Heart left ventricle (tissue), 16 donors: ENCODE measurements around the gene MB21D2. TPM values are rescaled to one million over a fixed set of nuclear protein-coding genes. Genes with fewer than 3 reads are reported as not detected.

Source experiments
- ATAC-seq, 4 donors: fragments of 200-7000 bp; cut with Tn5 transposase; one replicate each; pipeline ENCODE4 v1.9.1; 2020 to 2022; ENCODE audit warnings: moderate library complexity in 4 of 4, mild to moderate bottlenecking in 3 of 4, moderate number of reproducible peaks in 1 of 4
- DNase-seq, 5 donors: peaks; one replicate each; pipeline ENCODE4 v3.0.0-alpha.2; 2020
- H3K27ac ChIP-seq, 12 donors: fragments of 200-600 bp; sonication (generic) in 4 of 12; one replicate each; pipeline versions ENCODE4 v1.5.0 to v1.8.0; 2016 to 2022; ENCODE audit warnings: mild to moderate bottlenecking in 2 of 12
- H3K27me3 ChIP-seq, 9 donors: fragments of 200-600 bp; sonication (generic) in 2 of 9; one replicate each; pipeline versions ENCODE4 v1.5.1 to v1.8.0; 2016 to 2022; ENCODE audit warnings: mild to moderate bottlenecking in 3 of 9
- H3K36me3 ChIP-seq, 9 donors: fragments of 200-600 bp; sonication (generic) in 2 of 9; one replicate each; pipeline versions ENCODE4 v1.5.0 to v1.8.0; 2018 to 2022; ENCODE audit warnings: mild to moderate bottlenecking in 2 of 9
- H3K4me1 ChIP-seq, 12 donors: fragments of 200-600 bp; sonication (generic) in 4 of 12; one replicate each; pipeline versions ENCODE4 v1.5.0 to v1.8.0; 2016 to 2022; ENCODE audit warnings: mild to moderate bottlenecking in 3 of 12
- H3K4me3 ChIP-seq, 12 donors: fragments of 200-600 bp; sonication (generic) in 4 of 12; one replicate each; pipeline versions ENCODE4 v1.5.0 to v1.8.0; 2017 to 2022; ENCODE audit warnings: mild to moderate bottlenecking in 9 of 12, moderate library complexity in 4 of 12
- H3K9me3 ChIP-seq, 12 donors: fragments of 200-600 bp; sonication (generic) in 4 of 12; one replicate each; pipeline versions ENCODE4 v1.5.0 to v1.8.0; 2016 to 2022; ENCODE audit warnings: mild to moderate bottlenecking in 1 of 12
- CTCF ChIP-seq, 12 donors: fragments of 200-600 bp; sonication (generic) in 4 of 12; IDR thresholded peaks; one replicate each; pipeline versions ENCODE4 v1.5.0 to v1.8.0; 2018 to 2022; ENCODE audit warnings: antibody characterized with exemption in 12 of 12, mild to moderate bottlenecking in 5 of 12
- POLR2A ChIP-seq, 2 donors: fragments of 450-650 bp; IDR thresholded peaks; one replicate each; pipeline ENCODE4 v1.6.1; 2017; ENCODE audit warnings: antibody characterized with exemption in 2 of 2, mild to moderate bottlenecking in 2 of 2, moderate library complexity in 2 of 2
- WGBS, 4 donors: extraction: QIAGEN DNeasy Blood & Tissue Kit in 2 of 4; methylation state at CpG; one replicate each; pipeline versions ENCODE4 v1.1.5 to v1.1.7; 2013 to 2018; 5-methylcytosine and 5-hydroxymethylcytosine counted together
- intact Hi-C, 10 donors: fragments of 100-400 bp; cut with DNase I; formaldehyde crosslinking; loops; one replicate each; pipeline versions ENCODE4 v1.11.1 to v1.14.2; 2022
- polyA plus RNA-seq, 2 donors: library from polyadenylated mRNA; stranded (reverse); fragments of 200-250 nt; gene quantifications; one replicate each; pipeline ENCODE4 v1.2.3, GENCODE V29; 2013
- total RNA-seq, 9 donors: library from RNA; depleted of rRNA in 2 of 9; stranded (reverse); fragments of >200 nt in 2 of 9; fragmentation: NEBNext Ultra II Directional in 3 of 9; extraction: Animal tissue kit (Norgen Biotek cat#: 25700) in 3 of 9; gene quantifications; one replicate each; pipeline versions ENCODE4 v1.1.0 to v1.2.4, GENCODE V29; 2016 to 2023
- donor health status: ischemic (EF 13 %, LVEDD 7.1; RV severe dilation, severe dysfunction).
- donor health status: healthy with polysubstance abuse.
- donor health status: DM: no; HTN: yes; CAD: no.
- donor health status: DM: no; HTN: no; CAD: no.
- donor health status: ischemic (EF 25% LVEDD 6.9; RV normal size, moderate dysfunction).
- donor health status: ischemic (EF 25% LVEDD 5.7; RV mildly dilated, moderate dysfunction).
- donor health status: healthy.
- donor health status: DM: yes; HTN: yes; CAD: no.
- donor health status: ischemic (EF 35%, LVEDD 5.7; RV mildly dilated, moderate dysfunction).
- donor health status: nonischemic (EF 11% LVEDD 7.7; RV severe dilation, severe dysfunction).
- donor health status: DM: yes; HTN: yes; CAD: no.
- donor health status: PGD.
- donor health status: ischemic (EF 29% LVEDD 5.4; RV normal size, mild dysfunction).
- donor health status: nonischemic (EF 23%, LVEDD 6.1; RV moderate dilation, normal function).

Gene MB21D2
- total and polyA plus RNA-seq, 11 donors = 0.91 to 5.0 (median 3.1) TPM

- intact Hi-C loops = loop anchor here in 9 of 10 donors (5.0 to 10.0 kb wide), 8 partner anchors 83 to 659 kb away; no protein-coding TSS in a partner anchor
- no peaks in the 10 kb centered on the region for H3K36me3 ChIP-seq
- H3K4me1 ChIP-seq = peaks cover 0 to 36% (median 17%) of the 10 kb centered on the region in 12 donors
- H3K4me3 ChIP-seq = peak overlapping the region in 7 of 12 donors; percentile 65 to 95 (median 78)
- 33 to 56% (median 45%) methylated on average over 3 of the region's 3 CpGs for WGBS, 4 donors
- no peaks in the 10 kb centered on the region for H3K9me3 ChIP-seq
- ATAC-seq (no peak), DNase-seq (peak in 1 of 5 donors; percentile 19)
- no peak overlapping the region for H3K27ac ChIP-seq
- TF ChIP-seq POLR2A (IDR thresholded peaks at IDR 0.05) (no peak), CTCF (IDR thresholded peaks at IDR 0.05) (peak in 6 of 12 donors; percentile 15 to 40 (median 21))
- H3K27me3 ChIP-seq = peaks cover 0 to 7% (median 0%) of the 10 kb centered on the region in 9 donors
Observed at GRCh38 chr3:192915304-192915703, 2.4 kb downstream of the MB21D2 start.

GRCh38 chr3:192914848-192915247 is 2.8 kb downstream of the MB21D2 start:
- Histone ChIP-seq H3K36me3 (no peaks in the 10 kb centered on the region), H3K27ac (no peak overlapping the region), H3K9me3 (no peaks in the 10 kb centered on the region), H3K4me3 (no peak overlapping the region), H3K4me1 (peaks cover 0 to 36% (median 17%) of the 10 kb centered on the region in 12 donors), H3K27me3 (peaks cover 0 to 7% (median 0%) of the 10 kb centered on the region in 9 donors)
- WGBS, 4 donors = 43 to 62% (median 55%) methylated on average over 2 of the region's 2 CpGs
- no peak for ATAC-seq
- no peak for DNase-seq
- no peak for TF ChIP-seq POLR2A (IDR thresholded peaks at IDR 0.05)
- TF ChIP-seq CTCF (IDR thresholded peaks at IDR 0.05) = no peak
- intact Hi-C loops = loop anchor here in 9 of 10 donors (5.0 to 10.0 kb wide), 9 partner anchors 48 to 660 kb away; no protein-coding TSS in a partner anchor

GRCh38 chr3:192913540-192913939 is 4.1 kb downstream of the MB21D2 start:
- ATAC-seq (no peak), DNase-seq (no peak)
- TF ChIP-seq CTCF (IDR thresholded peaks at IDR 0.05) (no peak), POLR2A (IDR thresholded peaks at IDR 0.05) (no peak)
- Histone ChIP-seq H3K4me1 (peaks cover 0 to 31% (median 17%) of the 10 kb centered on the region in 12 donors), H3K9me3 (no peaks in the 10 kb centered on the region), H3K27me3 (peaks cover 0 to 7% (median 0%) of the 10 kb centered on the region in 9 donors), H3K4me3 (no peak overlapping the region), H3K36me3 (no peaks in the 10 kb centered on the region), H3K27ac (no peak overlapping the region)
- 90 to 98% (median 94%) methylated on average over 4 of the region's 4 CpGs for WGBS, 4 donors
- intact Hi-C loops = loop anchor here in 5 of 10 donors (5.0 to 10.0 kb wide), 4 partner anchors 46 to 661 kb away; no protein-coding TSS in a partner anchor

- Histone ChIP-seq H3K27ac (no peak overlapping the region), H3K9me3 (no peaks in the 10 kb centered on the region), H3K27me3 (peaks cover 0 to 7% (median 0%) of the 10 kb centered on the region in 9 donors), H3K4me1 (peaks cover 0 to 34% (median 14%) of the 10 kb centered on the region in 12 donors), H3K36me3 (no peaks in the 10 kb centered on the region), H3K4me3 (no peak overlapping the region)
- no peak for DNase-seq
- 79 to 88% (median 84%) methylated on average over 1 of the region's 1 CpG for WGBS, 4 donors
- ATAC-seq = no peak
- intact Hi-C loops = loop anchor here in 5 of 10 donors (5.0 to 10.0 kb wide), 4 partner anchors 44 to 664 kb away; no protein-coding TSS in a partner anchor
- TF ChIP-seq POLR2A (IDR thresholded peaks at IDR 0.05) (no peak), CTCF (IDR thresholded peaks at IDR 0.05) (no peak)
Observed at GRCh38 chr3:192911293-192911692, 6.4 kb downstream of the MB21D2 start.
